DOHH2 (cell line): ENCODE results near the gene ASGR2.

ENCODE experiments used
- H3F3A ChIP-seq: fragments of 200-600 bp; sonication (generic), shearing (Covaris generic); 2 replicates; pipeline ENCODE4 v1.6.0; 2016; ENCODE audit warnings: antibody characterized with exemption, mild to moderate bottlenecking; ENCODE audit not compliant: control insufficient read depth, insufficient read depth
- H3K27ac ChIP-seq: fragments of 200-600 bp; sonication (generic); 2 replicates; pipeline ENCODE4 v1.5.1; 2014; ENCODE audit warnings: low read depth, mild to moderate bottlenecking, low read length, moderate library complexity
- H3K27me3 ChIP-seq: fragments of 200-600 bp; sonication (generic); 2 replicates; pipeline ENCODE4 v1.6.1; 2014; ENCODE audit warnings: mild to moderate bottlenecking, low read length, mixed read lengths; ENCODE audit not compliant: control insufficient read depth
- H3K36me3 ChIP-seq: fragments of 200-600 bp; sonication (generic); 2 replicates; pipeline ENCODE4 v1.6.1; 2014; ENCODE audit warnings: mild to moderate bottlenecking, low read length, moderate library complexity, mixed read lengths; ENCODE audit not compliant: control insufficient read depth
- H3K4me1 ChIP-seq: fragments of 200-600 bp; sonication (generic); 2 replicates; pipeline ENCODE4 v1.6.1; 2014; ENCODE audit warnings: mild to moderate bottlenecking, low read length, mixed read lengths; ENCODE audit not compliant: control insufficient read depth
- H3K4me2 ChIP-seq: fragments of 200-600 bp; sonication (generic); 2 replicates; pipeline ENCODE4 v1.6.0; 2014; ENCODE audit warnings: mild to moderate bottlenecking, low read length, moderate library complexity
- H3K4me3 ChIP-seq: fragments of 200-600 bp; sonication (generic); 2 replicates; pipeline ENCODE4 v1.5.1; 2014; ENCODE audit warnings: mild to moderate bottlenecking, low read length, mixed read lengths
- H3K79me2 ChIP-seq: fragments of 200-600 bp; sonication (generic); 2 replicates; pipeline ENCODE4 v1.6.1; 2014; ENCODE audit warnings: mild to moderate bottlenecking, low read length, mixed read lengths; ENCODE audit not compliant: control insufficient read depth
- H3K9me2 ChIP-seq: fragments of 200-600 bp; sonication (generic); replicated peaks from 2 replicates; pipeline ENCODE4 v1.6.1; 2014; ENCODE audit warnings: mild to moderate bottlenecking, low read length, mixed read lengths; ENCODE audit not compliant: control insufficient read depth
- H3K9me3 ChIP-seq: fragments of 200-600 bp; sonication (generic); 2 replicates; pipeline ENCODE4 v1.6.1; 2014; ENCODE audit warnings: antibody characterized with exemption, low read length, mixed read lengths; ENCODE audit not compliant: control insufficient read depth, insufficient read depth
- H4K20me1 ChIP-seq: fragments of 200-600 bp; sonication (generic); 2 replicates; pipeline ENCODE4 v1.6.0; 2014; ENCODE audit warnings: low read depth, mild to moderate bottlenecking, antibody characterized with exemption, low read length, moderate library complexity; ENCODE audit not compliant: control insufficient read depth, insufficient read depth
- EZH2phosphoT487 ChIP-seq: fragments of 200-600 bp; sonication (generic); IDR thresholded peaks from 2 replicates; pipeline ENCODE4 v1.6.1; 2017; ENCODE audit warnings: borderline replicate concordance, mild to moderate bottlenecking, antibody characterized with exemption, low read length, moderate library complexity, mixed read lengths
- TF ChIP-seq, protein P1 (sequence below): fragments of 200-600 bp; sonication (generic); IDR thresholded peaks from one replicate; pipeline ENCODE4 v1.5.1; 2014; ENCODE audit warnings: antibody characterized with exemption, mild to moderate bottlenecking, low read depth, low read length; ENCODE audit not compliant: poor library complexity, severe bottlenecking

The ASGR2 gene

DNA sequence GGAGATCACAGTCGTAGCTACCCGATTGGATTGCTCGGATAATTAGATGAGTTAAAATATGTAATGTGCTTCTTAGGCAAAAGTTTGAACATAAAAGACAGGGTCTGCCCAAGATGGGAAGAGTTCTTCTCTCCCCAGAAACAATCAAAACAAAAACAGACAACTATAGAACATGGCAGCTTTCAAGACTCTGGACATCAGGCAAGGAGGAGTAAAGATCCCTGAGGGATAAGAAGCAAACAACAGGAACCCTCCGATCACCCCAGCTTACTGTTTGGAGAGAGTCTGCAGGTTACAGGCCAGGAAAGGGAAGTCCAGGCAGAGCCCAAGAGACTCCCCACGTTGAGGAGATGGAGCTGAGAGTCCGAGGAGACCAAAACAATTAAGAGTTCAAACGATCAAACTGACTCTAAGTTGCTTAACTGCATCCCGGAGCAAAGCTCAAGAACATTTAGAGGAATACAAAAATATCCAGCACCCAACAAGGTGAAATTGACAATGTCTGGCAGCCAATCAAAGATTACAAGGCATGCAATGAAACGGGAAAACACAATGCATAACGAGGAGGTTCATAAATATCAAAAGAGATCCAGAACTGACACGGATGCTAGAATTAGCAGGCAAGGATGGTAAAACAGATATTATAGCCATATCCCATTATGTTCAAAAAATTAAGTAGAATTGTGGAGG, 3.9 kb downstream of the ASGR2 start:
- Histone ChIP-seq H3F3A (no peaks in the 10 kb centered on the region), H3K4me1 (no peaks in the 10 kb centered on the region), H3K27me3 (no peaks in the 10 kb centered on the region), H3K9me3 (no peaks in the 10 kb centered on the region), H3K4me3 (no peak overlapping the region), H3K9me2 (no peaks in the 10 kb centered on the region), H4K20me1 (no peaks in the 10 kb centered on the region), H3K36me3 (no peaks in the 10 kb centered on the region), H3K27ac (no peak overlapping the region), H3K79me2 (no peaks in the 10 kb centered on the region), H3K4me2 (no peak overlapping the region)
- TF ChIP-seq, protein P1, sequence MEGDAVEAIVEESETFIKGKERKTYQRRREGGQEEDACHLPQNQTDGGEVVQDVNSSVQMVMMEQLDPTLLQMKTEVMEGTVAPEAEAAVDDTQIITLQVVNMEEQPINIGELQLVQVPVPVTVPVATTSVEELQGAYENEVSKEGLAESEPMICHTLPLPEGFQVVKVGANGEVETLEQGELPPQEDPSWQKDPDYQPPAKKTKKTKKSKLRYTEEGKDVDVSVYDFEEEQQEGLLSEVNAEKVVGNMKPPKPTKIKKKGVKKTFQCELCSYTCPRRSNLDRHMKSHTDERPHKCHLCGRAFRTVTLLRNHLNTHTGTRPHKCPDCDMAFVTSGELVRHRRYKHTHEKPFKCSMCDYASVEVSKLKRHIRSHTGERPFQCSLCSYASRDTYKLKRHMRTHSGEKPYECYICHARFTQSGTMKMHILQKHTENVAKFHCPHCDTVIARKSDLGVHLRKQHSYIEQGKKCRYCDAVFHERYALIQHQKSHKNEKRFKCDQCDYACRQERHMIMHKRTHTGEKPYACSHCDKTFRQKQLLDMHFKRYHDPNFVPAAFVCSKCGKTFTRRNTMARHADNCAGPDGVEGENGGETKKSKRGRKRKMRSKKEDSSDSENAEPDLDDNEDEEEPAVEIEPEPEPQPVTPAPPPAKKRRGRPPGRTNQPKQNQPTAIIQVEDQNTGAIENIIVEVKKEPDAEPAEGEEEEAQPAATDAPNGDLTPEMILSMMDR, result no peak
- no peak for TF ChIP-seq EZH2phosphoT487

DNA sequence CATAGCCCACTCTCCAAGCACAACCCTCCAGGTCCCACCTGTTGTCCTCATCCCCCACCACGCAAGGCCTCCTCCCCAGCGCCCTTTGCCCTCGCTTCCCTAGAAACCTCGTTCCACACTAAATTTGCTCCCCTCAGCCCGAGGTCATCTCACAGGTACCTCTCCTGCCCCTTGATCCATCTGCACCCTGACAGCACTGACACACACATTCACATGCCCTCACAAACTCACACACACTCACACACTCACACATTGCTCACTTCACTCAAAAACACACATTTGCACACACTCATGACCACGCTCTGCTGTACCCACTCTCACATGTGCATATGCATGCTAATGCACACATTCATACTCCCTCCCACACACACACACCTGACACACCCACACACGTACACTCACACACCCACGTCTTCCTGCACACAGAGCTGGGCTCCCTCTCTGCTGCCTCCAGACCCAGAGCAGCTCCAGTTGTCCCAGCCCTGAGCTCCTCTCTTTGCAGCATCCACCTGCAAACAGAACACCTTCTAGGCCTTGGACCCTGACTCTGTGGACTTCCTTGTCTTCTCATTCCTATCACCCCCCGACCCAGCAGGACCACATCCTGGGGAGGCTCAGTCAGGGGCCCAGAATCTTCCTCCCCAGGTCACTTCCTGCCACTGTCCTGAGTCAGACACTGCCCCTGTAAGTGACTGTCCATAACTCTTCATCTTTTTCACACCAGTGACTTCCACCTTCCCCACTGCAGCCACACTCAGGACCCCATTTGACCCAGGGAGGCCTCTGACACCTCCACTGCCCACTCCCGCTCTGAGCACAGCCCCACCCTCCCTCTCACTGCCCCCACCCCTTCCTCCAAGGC, 4.9 kb downstream of the ASGR2 start:
- no peak overlapping the region for H3K27ac ChIP-seq
- H3F3A ChIP-seq, result no peaks in the 10 kb centered on the region
- H3K4me1 ChIP-seq, result no peaks in the 10 kb centered on the region
- H4K20me1 ChIP-seq, result no peaks in the 10 kb centered on the region
- H3K4me3 ChIP-seq, result no peak overlapping the region
- TF ChIP-seq, protein P1, result no peak
- TF ChIP-seq EZH2phosphoT487, result no peak
- H3K79me2 ChIP-seq, result no peaks in the 10 kb centered on the region
- no peaks in the 10 kb centered on the region for H3K36me3 ChIP-seq
- H3K4me2 ChIP-seq, result no peak overlapping the region
- H3K27me3 ChIP-seq, result no peaks in the 10 kb centered on the region
- H3K9me3 ChIP-seq, result no peaks in the 10 kb centered on the region
- no peaks in the 10 kb centered on the region for H3K9me2 ChIP-seq

DNA sequence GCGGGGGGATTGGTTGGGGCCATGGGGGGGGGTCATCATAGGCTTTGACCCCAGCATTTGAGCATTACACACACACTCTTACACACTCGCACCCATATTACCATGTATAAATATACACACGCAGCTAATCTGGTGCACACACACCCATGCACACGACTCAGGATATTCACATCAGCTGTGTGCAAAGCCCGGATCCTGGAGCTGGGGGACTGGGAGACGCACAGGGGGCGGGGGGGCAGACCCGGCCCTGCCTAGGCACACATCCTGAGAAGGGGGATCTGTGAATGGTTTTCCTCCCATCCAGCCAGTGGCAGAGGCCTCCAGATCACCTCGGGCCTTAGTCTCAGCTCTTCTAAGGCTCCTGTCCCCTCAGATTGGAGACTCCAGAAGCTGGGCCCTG, 5.6 kb downstream of the ASGR2 start:
- Histone ChIP-seq H3K27ac (no peak overlapping the region), H3F3A (no peaks in the 10 kb centered on the region), H4K20me1 (no peaks in the 10 kb centered on the region), H3K4me2 (no peak overlapping the region), H3K4me1 (no peaks in the 10 kb centered on the region), H3K27me3 (no peaks in the 10 kb centered on the region), H3K36me3 (no peaks in the 10 kb centered on the region), H3K9me2 (no peaks in the 10 kb centered on the region), H3K9me3 (no peaks in the 10 kb centered on the region), H3K79me2 (no peaks in the 10 kb centered on the region), H3K4me3 (no peak overlapping the region)
- TF ChIP-seq, protein P1, result no peak
- TF ChIP-seq EZH2phosphoT487, result no peak
